ENCODE data around the gene TSSC4. TPM values are rescaled to one million over a fixed set of nuclear protein-coding genes. Genes with fewer than 3 reads are reported as not detected.

TSSC4 gene
- polyA plus RNA-seq, 1 experiment: 30.5 TPM

DNA sequence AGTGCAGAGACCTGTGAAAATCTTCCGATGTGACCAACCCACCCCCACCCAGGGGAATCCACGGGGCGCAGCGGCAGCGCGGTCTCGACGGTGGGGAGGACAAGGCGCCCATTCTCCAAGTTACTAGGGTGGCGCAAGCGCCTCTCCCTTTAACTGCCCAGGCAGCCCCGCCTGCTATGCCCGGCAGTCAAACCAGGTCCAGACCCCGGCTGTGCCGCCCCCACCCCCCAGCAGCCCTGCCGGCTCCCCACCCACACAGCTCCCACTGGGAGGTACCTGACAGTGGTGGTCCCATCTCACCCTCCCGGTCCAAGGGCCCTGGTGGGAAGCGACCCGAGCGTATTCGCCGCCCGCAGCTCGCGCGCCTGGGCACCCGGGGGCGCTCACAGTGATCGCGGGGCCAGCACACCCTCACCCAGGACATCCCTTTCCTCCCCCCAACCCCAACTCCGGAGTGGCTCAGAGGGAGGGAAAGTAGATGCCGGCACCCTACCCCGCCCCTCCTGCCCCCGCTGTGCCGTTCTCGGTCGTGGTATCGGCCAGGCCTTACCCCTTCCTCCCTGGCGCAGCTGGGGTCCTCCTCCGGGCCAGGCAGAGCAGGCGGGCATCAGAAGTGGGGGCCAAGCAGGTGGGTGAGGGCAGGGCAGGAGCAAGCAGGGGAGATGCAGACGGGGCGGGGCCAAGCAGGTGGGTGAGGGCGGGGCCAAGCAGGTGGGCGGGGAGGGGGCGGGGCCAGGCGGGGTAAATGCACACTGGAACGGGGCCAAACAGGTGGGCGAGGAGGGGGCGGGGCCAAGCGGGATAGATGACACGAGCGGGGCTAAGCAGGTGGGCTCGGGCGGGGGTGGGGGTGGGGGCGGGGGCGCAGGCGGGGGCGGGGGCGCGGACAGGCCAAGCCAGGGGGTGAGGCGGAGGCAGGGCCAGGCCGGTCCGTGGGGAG is 43.6 kb downstream of the TSSC4 start, which contains the start of gene TRPM5:
Gene TRPM5, minus strand, starts transcription at position 634 of the 940 bp plus-strand sequence. CDS start 21,478 bp downstream, outside the sequence.
- TF ChIP-seq, protein P1, sequence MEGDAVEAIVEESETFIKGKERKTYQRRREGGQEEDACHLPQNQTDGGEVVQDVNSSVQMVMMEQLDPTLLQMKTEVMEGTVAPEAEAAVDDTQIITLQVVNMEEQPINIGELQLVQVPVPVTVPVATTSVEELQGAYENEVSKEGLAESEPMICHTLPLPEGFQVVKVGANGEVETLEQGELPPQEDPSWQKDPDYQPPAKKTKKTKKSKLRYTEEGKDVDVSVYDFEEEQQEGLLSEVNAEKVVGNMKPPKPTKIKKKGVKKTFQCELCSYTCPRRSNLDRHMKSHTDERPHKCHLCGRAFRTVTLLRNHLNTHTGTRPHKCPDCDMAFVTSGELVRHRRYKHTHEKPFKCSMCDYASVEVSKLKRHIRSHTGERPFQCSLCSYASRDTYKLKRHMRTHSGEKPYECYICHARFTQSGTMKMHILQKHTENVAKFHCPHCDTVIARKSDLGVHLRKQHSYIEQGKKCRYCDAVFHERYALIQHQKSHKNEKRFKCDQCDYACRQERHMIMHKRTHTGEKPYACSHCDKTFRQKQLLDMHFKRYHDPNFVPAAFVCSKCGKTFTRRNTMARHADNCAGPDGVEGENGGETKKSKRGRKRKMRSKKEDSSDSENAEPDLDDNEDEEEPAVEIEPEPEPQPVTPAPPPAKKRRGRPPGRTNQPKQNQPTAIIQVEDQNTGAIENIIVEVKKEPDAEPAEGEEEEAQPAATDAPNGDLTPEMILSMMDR (IDR thresholded peaks at IDR 0.05; ENCODE audit: insufficient read depth, low read depth, low read length): no peak
- no peak for DNase-seq (ENCODE audit: low read depth)
- Histone ChIP-seq H3K27me3 (ENCODE audit: control insufficient read depth, insufficient read depth, low read length) (peaks cover 19% of the 10 kb centered on the region), H3K36me3 (ENCODE audit: control insufficient read depth, insufficient read depth, low read length) (no peaks in the 10 kb centered on the region), H3K4me3 (ENCODE audit: low read depth, low read length) (no peak within 1 kb of the TSS)
- CTCF ChIA-PET: interaction anchor here (1.4 to 1.8 kb wide), 2 partner anchors 24 kb away, joined by 3 to 8 read pairs; no protein-coding TSS in a partner anchor
- POLR2A ChIA-PET: no interaction called here

DNA sequence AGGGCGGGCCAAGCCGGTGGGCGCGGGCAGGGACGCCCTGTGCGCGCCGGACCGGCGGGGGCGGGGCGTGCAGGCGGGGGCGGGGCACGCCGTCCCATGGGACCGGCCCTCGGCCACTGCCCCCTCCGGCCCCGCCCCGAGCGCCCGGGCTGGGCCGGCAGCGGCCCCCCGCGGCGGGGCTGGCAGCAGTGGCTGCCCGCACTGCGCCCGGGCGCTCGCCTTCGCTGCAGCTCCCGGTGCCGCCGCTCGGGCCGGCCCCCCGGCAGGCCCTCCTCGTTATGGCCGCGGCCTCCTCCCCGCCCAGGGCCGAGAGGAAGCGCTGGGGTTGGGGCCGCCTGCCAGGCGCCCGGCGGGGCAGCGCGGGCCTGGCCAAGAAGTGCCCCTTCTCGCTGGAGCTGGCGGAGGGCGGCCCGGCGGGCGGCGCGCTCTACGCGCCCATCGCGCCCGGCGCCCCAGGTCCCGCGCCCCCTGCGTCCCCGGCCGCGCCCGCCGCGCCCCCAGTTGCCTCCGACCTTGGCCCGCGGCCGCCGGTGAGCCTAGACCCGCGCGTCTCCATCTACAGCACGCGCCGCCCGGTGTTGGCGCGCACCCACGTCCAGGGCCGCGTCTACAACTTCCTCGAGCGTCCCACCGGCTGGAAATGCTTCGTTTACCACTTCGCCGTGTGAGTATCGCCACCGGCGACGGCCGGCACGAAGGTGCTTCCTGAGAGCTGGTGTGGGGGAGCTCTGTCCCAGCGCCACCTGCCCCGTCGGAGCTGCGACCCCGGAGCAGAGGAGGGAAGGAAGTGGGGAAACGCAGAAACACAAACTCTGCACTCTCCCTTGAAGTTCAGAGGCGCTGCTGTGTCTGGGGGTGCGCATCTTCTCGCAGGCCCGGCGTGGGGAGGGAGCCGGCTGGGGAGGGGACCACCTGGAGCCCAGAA is 44.5 kb downstream of the TSSC4 start, which contains the start of gene KCNQ1:
Gene KCNQ1, plus strand, starts transcription at position 188 of the 925 bp plus-strand sequence. Its CDS starts 91 bp downstream, at position 279.
- Histone ChIP-seq H3K27me3 (ENCODE audit: control insufficient read depth, insufficient read depth, low read length) (peaks cover 19% of the 10 kb centered on the region), H3K4me3 (ENCODE audit: low read depth, low read length) (no peak within 1 kb of the TSS), H3K36me3 (ENCODE audit: control insufficient read depth, insufficient read depth, low read length) (no peaks in the 10 kb centered on the region)
- CTCF ChIA-PET: interaction anchor here (0.7 to 1.8 kb wide), 2 partner anchors 25 to 33 kb away, joined by 3 to 8 read pairs; no protein-coding TSS in a partner anchor
- POLR2A ChIA-PET: no interaction called here
- TF ChIP-seq, protein P1 (IDR thresholded peaks at IDR 0.05; ENCODE audit: insufficient read depth, low read depth, low read length): no peak
- DNase-seq (ENCODE audit: low read depth): no peak

DNA sequence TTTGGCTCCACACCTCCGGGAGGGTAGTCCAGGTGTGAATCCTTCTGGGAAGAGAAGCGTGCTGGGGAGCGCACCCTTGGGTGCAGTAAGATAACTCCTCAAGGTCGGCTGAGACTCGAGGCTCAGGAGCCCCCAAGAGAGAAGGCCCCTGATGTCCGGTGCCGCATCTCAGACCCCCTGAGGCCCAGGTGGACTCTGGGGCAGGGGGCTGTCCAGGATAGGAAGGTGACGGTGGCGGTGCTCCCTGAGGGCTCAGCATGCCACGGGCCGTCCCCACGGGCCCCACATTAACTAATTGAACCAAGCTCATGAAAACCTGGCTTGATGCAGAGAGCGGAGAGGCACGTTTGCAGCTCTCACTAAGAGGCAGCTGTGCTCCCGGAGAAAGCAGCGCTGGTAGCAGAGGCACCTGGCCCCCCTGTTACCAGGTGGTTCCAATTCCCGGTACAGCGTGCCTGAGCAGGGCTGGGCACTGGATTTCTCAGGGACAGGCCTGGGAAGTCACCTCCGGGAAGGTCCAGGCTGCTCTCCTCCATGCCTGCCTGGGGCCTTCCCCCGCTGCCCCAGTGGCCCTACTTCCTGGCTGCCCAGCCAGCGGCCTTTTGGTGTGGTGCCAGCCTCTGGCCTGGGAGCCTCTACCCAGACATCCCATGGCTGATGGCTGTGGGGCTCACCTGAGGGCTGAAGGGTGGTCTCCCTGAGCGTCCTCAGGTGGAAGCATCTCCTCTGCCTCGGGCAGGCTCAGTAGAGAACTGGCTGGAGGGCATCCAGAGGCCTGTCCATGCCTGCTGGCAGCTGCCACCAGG is 45.4 kb downstream of the TSSC4 start:
- peaks cover 18% of the 10 kb centered on the region for H3K27me3 ChIP-seq (ENCODE audit: control insufficient read depth, insufficient read depth, low read length)
- no peak overlapping the region for H3K4me3 ChIP-seq (ENCODE audit: low read depth, low read length)
- DNase-seq (ENCODE audit: low read depth): no peak
- H3K36me3 ChIP-seq (ENCODE audit: control insufficient read depth, insufficient read depth, low read length): no peaks in the 10 kb centered on the region
- POLR2A ChIA-PET: no interaction called here
- CTCF ChIA-PET: interaction anchor here (0.7 to 1.8 kb wide), 2 partner anchors 25 to 32 kb away, joined by 3 to 8 read pairs; no protein-coding TSS in a partner anchor
- TF ChIP-seq, protein P1 (IDR thresholded peaks at IDR 0.05; ENCODE audit: insufficient read depth, low read depth, low read length): no peak

DNA sequence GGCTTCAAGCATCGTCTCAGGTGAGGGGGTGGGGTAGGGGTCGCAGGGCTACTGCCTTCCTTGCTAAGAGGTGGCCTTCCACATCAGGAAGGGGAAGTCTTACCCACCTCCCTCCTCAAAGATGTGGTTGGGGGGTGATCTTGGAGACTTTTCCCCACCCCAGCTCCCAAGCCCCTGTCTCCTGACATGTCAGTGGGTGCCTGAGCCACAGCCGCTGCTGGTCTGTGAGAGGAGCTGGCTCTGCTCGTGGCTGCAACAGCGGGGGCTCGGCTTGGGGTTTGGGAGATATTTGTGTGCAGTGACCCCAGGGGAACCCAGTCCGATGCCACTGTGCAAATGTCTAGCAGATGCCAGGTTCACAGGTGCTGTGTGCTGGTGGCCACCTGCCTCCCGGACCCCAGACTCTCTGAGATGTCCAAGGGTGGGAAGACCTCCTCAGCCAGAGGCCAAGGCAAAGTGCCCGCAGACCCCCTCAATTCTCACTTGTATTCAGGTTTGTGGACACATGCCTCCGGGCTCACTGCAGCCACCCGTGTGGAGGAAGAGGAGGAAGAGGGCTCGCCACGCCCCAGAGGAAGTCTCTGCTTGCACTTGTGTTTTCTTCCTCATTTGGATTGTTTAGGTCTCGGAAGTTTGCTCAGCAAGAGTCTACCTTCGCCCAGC is 46.2 kb downstream of the TSSC4 start:
- Histone ChIP-seq H3K4me3 (ENCODE audit: low read depth, low read length) (no peak overlapping the region), H3K27me3 (ENCODE audit: control insufficient read depth, insufficient read depth, low read length) (peaks cover 18% of the 10 kb centered on the region), H3K36me3 (ENCODE audit: control insufficient read depth, insufficient read depth, low read length) (no peaks in the 10 kb centered on the region)
- TF ChIP-seq, protein P1 (IDR thresholded peaks at IDR 0.05; ENCODE audit: insufficient read depth, low read depth, low read length): no peak
- no peak for DNase-seq (ENCODE audit: low read depth)
- CTCF ChIA-PET: interaction anchor here (0.6 kb wide), 1 partner anchor 72 kb away, joined by 3 read pairs; no protein-coding TSS in a partner anchor
- POLR2A ChIA-PET: no interaction called here
